Measurements from ENCODE around the gene KLF11.

Gene KLF11

GRCh38 chr2:10036095-10036884 is 7.1 kb upstream of the KLF11 start:
- Histone ChIP-seq H3K4me1 (ENCODE audit: control insufficient read depth in 1 of 2, insufficient read depth in 2 of 2, low read length in 2 of 2) (peaks cover 13 to 37% of the 10 kb centered on the region in 2 donors), H3K9me3 (ENCODE audit: control insufficient read depth in 1 of 2, low read length in 2 of 2) (no peaks in the 10 kb centered on the region), H3K27ac (ENCODE audit: low read length) (peak overlapping the region; percentile 20), H3K27me3 (ENCODE audit: low read depth, low read length) (no peaks in the 10 kb centered on the region), H3K36me3 (ENCODE audit: control insufficient read depth in 1 of 2, insufficient read depth in 2 of 2, low read length in 2 of 2) (no peaks in the 10 kb centered on the region), H3K4me3 (ENCODE audit: low read depth in 1 of 2, low read length in 2 of 2) (no peak overlapping the region)

GRCh38 chr2:10038123-10038522 is 5.2 kb upstream of the KLF11 start:
- no peaks in the 10 kb centered on the region for H3K36me3 ChIP-seq (ENCODE audit: control insufficient read depth in 1 of 2, insufficient read depth in 2 of 2, low read length in 2 of 2)
- H3K4me3 ChIP-seq (ENCODE audit: low read depth in 1 of 2, low read length in 2 of 2): no peak overlapping the region
- peaks cover 13 to 43% of the 10 kb centered on the region in 2 donors for H3K4me1 ChIP-seq (ENCODE audit: control insufficient read depth in 1 of 2, insufficient read depth in 2 of 2, low read length in 2 of 2)
- no peaks in the 10 kb centered on the region for H3K9me3 ChIP-seq (ENCODE audit: control insufficient read depth in 1 of 2, low read length in 2 of 2)
- peak overlapping the region; percentile 33 for H3K27ac ChIP-seq (ENCODE audit: low read length)
- no peaks in the 10 kb centered on the region for H3K27me3 ChIP-seq (ENCODE audit: low read depth, low read length)

GRCh38 chr2:10038716-10039115 is 4.6 kb upstream of the KLF11 start:
- Histone ChIP-seq H3K27ac (ENCODE audit: low read length) (no peak overlapping the region), H3K4me1 (ENCODE audit: control insufficient read depth in 1 of 2, insufficient read depth in 2 of 2, low read length in 2 of 2) (peaks cover 13 to 43% of the 10 kb centered on the region in 2 donors), H3K9me3 (ENCODE audit: control insufficient read depth in 1 of 2, low read length in 2 of 2) (no peaks in the 10 kb centered on the region), H3K36me3 (ENCODE audit: control insufficient read depth in 1 of 2, insufficient read depth in 2 of 2, low read length in 2 of 2) (no peaks in the 10 kb centered on the region), H3K4me3 (ENCODE audit: low read depth in 1 of 2, low read length in 2 of 2) (no peak overlapping the region), H3K27me3 (ENCODE audit: low read depth, low read length) (no peaks in the 10 kb centered on the region)

- no peaks in the 10 kb centered on the region for H3K27me3 ChIP-seq (ENCODE audit: low read depth, low read length)
- H3K4me1 ChIP-seq (ENCODE audit: control insufficient read depth in 1 of 2, insufficient read depth in 2 of 2, low read length in 2 of 2): peaks cover 13 to 43% of the 10 kb centered on the region in 2 donors
- H3K36me3 ChIP-seq (ENCODE audit: control insufficient read depth in 1 of 2, insufficient read depth in 2 of 2, low read length in 2 of 2): no peaks in the 10 kb centered on the region
- no peak overlapping the region for H3K4me3 ChIP-seq (ENCODE audit: low read depth in 1 of 2, low read length in 2 of 2)
- no peak overlapping the region for H3K27ac ChIP-seq (ENCODE audit: low read length)
- no peaks in the 10 kb centered on the region for H3K9me3 ChIP-seq (ENCODE audit: control insufficient read depth in 1 of 2, low read length in 2 of 2)
Measured at GRCh38 chr2:10039658-10040410, 3.5 kb upstream of the KLF11 start.

DNA sequence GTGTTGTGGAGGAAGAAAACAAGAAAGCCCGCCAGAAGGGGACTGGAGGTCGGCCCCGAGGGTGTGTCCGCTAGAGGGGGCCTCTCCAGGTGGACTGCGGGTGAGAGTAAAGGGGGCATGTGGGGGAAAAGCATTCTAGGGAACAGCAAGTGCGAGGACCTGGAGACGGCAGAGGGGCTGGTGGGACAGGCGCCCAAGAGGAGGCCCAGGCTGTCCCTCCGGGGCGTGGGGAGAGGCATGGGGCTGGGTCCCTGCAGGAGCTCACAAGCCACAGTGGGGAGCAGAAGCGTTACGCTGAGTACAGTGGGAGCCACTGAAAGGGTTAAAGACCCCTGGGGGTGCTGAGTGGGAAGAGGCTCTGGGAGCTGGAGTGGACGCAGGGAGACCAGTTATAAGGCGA is 1.6 kb upstream of the KLF11 start:
- Histone ChIP-seq H3K4me3 (ENCODE audit: low read depth in 1 of 2, low read length in 2 of 2) (peak overlapping the region in 1 of 2 donors; percentile 59), H3K4me1 (ENCODE audit: control insufficient read depth in 1 of 2, insufficient read depth in 2 of 2, low read length in 2 of 2) (peaks cover 4 to 44% of the 10 kb centered on the region in 2 donors), H3K27me3 (ENCODE audit: low read depth, low read length) (no peaks in the 10 kb centered on the region), H3K9me3 (ENCODE audit: control insufficient read depth in 1 of 2, low read length in 2 of 2) (no peaks in the 10 kb centered on the region), H3K36me3 (ENCODE audit: control insufficient read depth in 1 of 2, insufficient read depth in 2 of 2, low read length in 2 of 2) (no peaks in the 10 kb centered on the region), H3K27ac (ENCODE audit: low read length) (peak overlapping the region; percentile 84)

DNA sequence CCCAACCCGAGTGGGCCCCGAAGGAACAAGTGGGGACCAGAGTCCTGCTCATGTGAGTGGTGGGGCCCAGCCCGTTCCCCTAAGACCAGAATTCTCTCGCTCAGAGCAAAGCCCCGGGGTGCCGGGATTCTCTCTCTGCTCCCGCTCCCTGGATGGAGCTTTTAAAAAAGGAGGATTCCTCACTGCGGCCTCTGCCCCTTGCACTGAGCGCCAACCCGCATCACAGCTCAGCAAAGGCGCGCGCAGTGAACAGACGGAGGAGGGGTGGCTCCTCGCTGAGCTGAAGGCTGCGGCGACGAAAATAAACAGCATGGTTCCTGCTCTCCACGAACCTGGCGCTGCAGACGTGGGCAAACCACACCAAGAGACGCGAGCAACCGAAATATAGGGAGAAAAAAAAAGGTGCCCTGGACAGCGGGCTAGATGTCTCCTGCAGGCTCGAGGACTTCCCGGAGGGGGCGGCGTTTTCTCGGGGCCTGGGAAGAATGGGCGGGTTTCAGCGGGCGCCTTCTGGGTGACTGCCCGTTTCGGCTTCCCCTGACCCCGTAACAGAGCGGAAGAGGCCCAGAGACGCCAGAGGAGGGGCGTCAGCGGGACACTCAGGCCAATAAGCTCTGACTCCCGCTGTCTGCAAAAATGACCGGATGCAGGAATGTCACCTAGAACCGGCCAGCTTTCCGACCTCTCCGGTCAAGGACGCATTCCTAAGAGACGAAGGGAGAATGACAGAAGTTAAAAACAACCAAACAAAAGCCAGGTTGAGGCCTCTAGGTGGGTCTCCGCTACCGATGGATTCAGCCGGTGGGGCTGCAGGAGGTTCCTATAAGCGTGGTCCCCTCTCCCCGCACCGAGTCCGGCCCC is 819 bp upstream of the KLF11 start:
- peaks cover 4 to 46% of the 10 kb centered on the region in 2 donors for H3K4me1 ChIP-seq (ENCODE audit: control insufficient read depth in 1 of 2, insufficient read depth in 2 of 2, low read length in 2 of 2)

GRCh38 chr2:10043906-10044601 is 704 bp downstream of the KLF11 start:
- Histone ChIP-seq H3K36me3 (ENCODE audit: control insufficient read depth in 1 of 2, insufficient read depth in 2 of 2, low read length in 2 of 2) (peaks cover 12 to 14% of the 10 kb centered on the region in 2 donors), H3K27me3 (ENCODE audit: low read depth, low read length) (no peaks in the 10 kb centered on the region), H3K9me3 (ENCODE audit: control insufficient read depth in 1 of 2, low read length in 2 of 2) (no peaks in the 10 kb centered on the region), H3K4me3 (ENCODE audit: low read depth in 1 of 2, low read length in 2 of 2) (peak overlapping the region; percentile 55 to 61), H3K4me1 (ENCODE audit: control insufficient read depth in 1 of 2, insufficient read depth in 2 of 2, low read length in 2 of 2) (peaks cover 10 to 51% of the 10 kb centered on the region in 2 donors), H3K27ac (ENCODE audit: low read length) (peak overlapping the region; percentile 90)

More for the DNA sequence above, 819 bp upstream of the KLF11 start:
- Histone ChIP-seq H3K27me3 (ENCODE audit: low read depth, low read length) (no peaks in the 10 kb centered on the region), H3K9me3 (ENCODE audit: control insufficient read depth in 1 of 2, low read length in 2 of 2) (no peaks in the 10 kb centered on the region), H3K4me3 (ENCODE audit: low read depth in 1 of 2, low read length in 2 of 2) (peak overlapping the region; percentile 56 to 59), H3K36me3 (ENCODE audit: control insufficient read depth in 1 of 2, insufficient read depth in 2 of 2, low read length in 2 of 2) (peaks cover under 1 to 2% of the 10 kb centered on the region in 2 donors), H3K27ac (ENCODE audit: low read length) (peak overlapping the region; percentile 84)

- no peaks in the 10 kb centered on the region for H3K27me3 ChIP-seq (ENCODE audit: low read depth, low read length)
- H3K4me1 ChIP-seq (ENCODE audit: control insufficient read depth in 1 of 2, insufficient read depth in 2 of 2, low read length in 2 of 2): peaks cover 15 to 45% of the 10 kb centered on the region in 2 donors
- H3K4me3 ChIP-seq (ENCODE audit: low read depth in 1 of 2, low read length in 2 of 2): no peak overlapping the region
- H3K9me3 ChIP-seq (ENCODE audit: control insufficient read depth in 1 of 2, low read length in 2 of 2): no peaks in the 10 kb centered on the region
- H3K27ac ChIP-seq (ENCODE audit: low read length): no peak overlapping the region
- peaks cover 15 to 21% of the 10 kb centered on the region in 2 donors for H3K36me3 ChIP-seq (ENCODE audit: control insufficient read depth in 1 of 2, insufficient read depth in 2 of 2, low read length in 2 of 2)
Measured at GRCh38 chr2:10045561-10046355, 2.4 kb downstream of the KLF11 start.

- Histone ChIP-seq H3K27ac (ENCODE audit: low read length) (no peak overlapping the region), H3K9me3 (ENCODE audit: control insufficient read depth in 1 of 2, low read length in 2 of 2) (no peaks in the 10 kb centered on the region), H3K4me3 (ENCODE audit: low read depth in 1 of 2, low read length in 2 of 2) (no peak overlapping the region), H3K27me3 (ENCODE audit: low read depth, low read length) (no peaks in the 10 kb centered on the region), H3K36me3 (ENCODE audit: control insufficient read depth in 1 of 2, insufficient read depth in 2 of 2, low read length in 2 of 2) (peaks cover 15 to 22% of the 10 kb centered on the region in 2 donors), H3K4me1 (ENCODE audit: control insufficient read depth in 1 of 2, insufficient read depth in 2 of 2, low read length in 2 of 2) (peaks cover 15 to 38% of the 10 kb centered on the region in 2 donors)
Measured at GRCh38 chr2:10046931-10047330, 3.6 kb downstream of the KLF11 start.
